ENCODE data around the gene COL6A3.
"Not testable (repeated sequence)": the region's sequence is repeated elsewhere in the genome, so short reads cannot be mapped to it uniquely, and the experiment has no call there.

Gene COL6A3

DNA sequence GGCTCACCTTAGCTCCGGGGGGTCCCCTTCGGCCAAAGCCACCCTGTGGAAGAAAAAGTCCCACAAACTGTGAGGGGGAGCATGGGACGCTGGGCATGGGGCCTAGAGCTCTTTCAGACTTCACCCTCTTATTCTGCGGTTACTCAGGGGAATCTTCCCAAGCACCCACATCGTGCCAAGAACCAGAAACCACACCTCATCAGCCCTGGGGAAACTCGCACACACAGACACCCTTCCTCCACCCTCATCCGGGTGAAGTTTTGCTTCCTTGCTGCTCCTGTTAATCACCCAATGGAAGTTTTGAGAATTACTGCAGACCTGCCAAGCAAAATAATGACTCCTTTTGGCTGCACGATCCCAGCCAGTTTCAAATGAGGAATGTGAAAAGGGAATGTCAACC, 59.1 kb downstream of the COL6A3 start:
- H3K9ac ChIP-seq: no peak overlapping the region
- no peak overlapping the region for H2AFZ ChIP-seq (ENCODE audit: low read depth)
- H3K4me3 ChIP-seq (IDR thresholded peaks at IDR 0.05; ENCODE audit: insufficient read depth, low read depth, low read length): no peak overlapping the region
- H3K36me3 ChIP-seq (ENCODE audit: insufficient read depth): no peaks in the 10 kb centered on the region
- no peaks in the 10 kb centered on the region for H3K27me3 ChIP-seq (ENCODE audit: insufficient read depth, low read depth)
- TF ChIP-seq, protein P1, sequence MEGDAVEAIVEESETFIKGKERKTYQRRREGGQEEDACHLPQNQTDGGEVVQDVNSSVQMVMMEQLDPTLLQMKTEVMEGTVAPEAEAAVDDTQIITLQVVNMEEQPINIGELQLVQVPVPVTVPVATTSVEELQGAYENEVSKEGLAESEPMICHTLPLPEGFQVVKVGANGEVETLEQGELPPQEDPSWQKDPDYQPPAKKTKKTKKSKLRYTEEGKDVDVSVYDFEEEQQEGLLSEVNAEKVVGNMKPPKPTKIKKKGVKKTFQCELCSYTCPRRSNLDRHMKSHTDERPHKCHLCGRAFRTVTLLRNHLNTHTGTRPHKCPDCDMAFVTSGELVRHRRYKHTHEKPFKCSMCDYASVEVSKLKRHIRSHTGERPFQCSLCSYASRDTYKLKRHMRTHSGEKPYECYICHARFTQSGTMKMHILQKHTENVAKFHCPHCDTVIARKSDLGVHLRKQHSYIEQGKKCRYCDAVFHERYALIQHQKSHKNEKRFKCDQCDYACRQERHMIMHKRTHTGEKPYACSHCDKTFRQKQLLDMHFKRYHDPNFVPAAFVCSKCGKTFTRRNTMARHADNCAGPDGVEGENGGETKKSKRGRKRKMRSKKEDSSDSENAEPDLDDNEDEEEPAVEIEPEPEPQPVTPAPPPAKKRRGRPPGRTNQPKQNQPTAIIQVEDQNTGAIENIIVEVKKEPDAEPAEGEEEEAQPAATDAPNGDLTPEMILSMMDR (conservative IDR thresholded peaks at IDR 0.05; ENCODE audit: low read depth, low read length): no peak
- no peaks in the 10 kb centered on the region for H3K79me2 ChIP-seq (ENCODE audit: insufficient read depth, low read depth)
- H4K20me1 ChIP-seq (ENCODE audit: insufficient read depth): no peaks in the 10 kb centered on the region
- H3K27ac ChIP-seq: no peak overlapping the region
- no peaks in the 10 kb centered on the region for H3K4me1 ChIP-seq (ENCODE audit: low read depth, poor library complexity, severe bottlenecking)
- no peak overlapping the region for H3K4me2 ChIP-seq

DNA sequence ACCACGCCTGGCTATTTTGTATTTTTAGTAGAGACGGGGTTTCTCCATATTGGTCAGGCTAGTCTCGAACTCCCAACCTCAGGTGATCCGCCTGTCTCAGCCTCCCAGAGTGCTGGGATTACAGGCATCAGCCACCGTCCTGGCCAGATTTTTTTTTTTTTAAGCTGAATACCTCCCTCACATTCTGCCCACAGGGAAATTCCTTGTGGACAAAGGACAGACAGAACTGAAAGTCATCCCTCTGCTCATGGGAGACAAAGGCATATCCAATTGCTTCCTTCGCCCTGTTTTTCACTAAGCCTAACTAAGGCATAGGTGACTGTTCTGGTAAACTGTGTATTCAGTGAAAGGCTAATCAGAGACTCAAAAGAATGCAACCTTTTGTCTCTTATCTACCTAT, 59.8 kb downstream of the COL6A3 start:
- not testable (repeated sequence) for H3K27ac ChIP-seq; H3K27me3 ChIP-seq (ENCODE audit: insufficient read depth, low read depth); H2AFZ ChIP-seq (ENCODE audit: low read depth); H4K20me1 ChIP-seq (ENCODE audit: insufficient read depth); H3K4me2 ChIP-seq; H3K9ac ChIP-seq; H3K36me3 ChIP-seq (ENCODE audit: insufficient read depth); H3K4me1 ChIP-seq (ENCODE audit: low read depth, poor library complexity, severe bottlenecking); H3K79me2 ChIP-seq (ENCODE audit: insufficient read depth, low read depth); H3K4me3 ChIP-seq (IDR thresholded peaks at IDR 0.05; ENCODE audit: insufficient read depth, low read depth, low read length)

DNA sequence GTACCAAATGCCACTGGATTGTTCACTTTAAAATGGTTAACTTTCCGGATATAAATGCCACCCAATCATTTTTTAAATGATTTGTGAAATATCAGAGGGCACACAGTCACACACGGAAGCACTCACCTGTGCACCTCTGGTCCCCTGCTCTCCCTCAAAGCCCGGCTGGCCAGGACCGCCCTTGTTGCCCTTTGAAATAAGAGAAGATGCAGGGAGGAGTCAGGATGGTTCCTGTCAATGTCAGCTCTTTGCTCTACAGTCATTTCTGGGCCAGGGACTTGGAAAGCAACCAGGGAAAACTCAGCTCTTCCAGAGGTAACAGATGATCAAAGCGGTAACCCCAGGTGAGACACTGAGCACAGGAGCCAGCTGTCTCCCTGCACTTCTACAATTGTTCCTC, 60.7 kb downstream of the COL6A3 start:
- Histone ChIP-seq H3K27me3 (ENCODE audit: insufficient read depth, low read depth) (no peaks in the 10 kb centered on the region), H3K4me1 (ENCODE audit: low read depth, poor library complexity, severe bottlenecking) (no peaks in the 10 kb centered on the region), H3K27ac (no peak overlapping the region), H3K9ac (no peak overlapping the region), H3K79me2 (ENCODE audit: insufficient read depth, low read depth) (no peaks in the 10 kb centered on the region), H4K20me1 (ENCODE audit: insufficient read depth) (no peaks in the 10 kb centered on the region), H3K4me2 (no peak overlapping the region), H2AFZ (ENCODE audit: low read depth) (no peak overlapping the region), H3K36me3 (ENCODE audit: insufficient read depth) (no peaks in the 10 kb centered on the region), H3K4me3 (IDR thresholded peaks at IDR 0.05; ENCODE audit: insufficient read depth, low read depth, low read length) (no peak overlapping the region)
- TF ChIP-seq, protein P1 (conservative IDR thresholded peaks at IDR 0.05; ENCODE audit: low read depth, low read length): no peak

DNA sequence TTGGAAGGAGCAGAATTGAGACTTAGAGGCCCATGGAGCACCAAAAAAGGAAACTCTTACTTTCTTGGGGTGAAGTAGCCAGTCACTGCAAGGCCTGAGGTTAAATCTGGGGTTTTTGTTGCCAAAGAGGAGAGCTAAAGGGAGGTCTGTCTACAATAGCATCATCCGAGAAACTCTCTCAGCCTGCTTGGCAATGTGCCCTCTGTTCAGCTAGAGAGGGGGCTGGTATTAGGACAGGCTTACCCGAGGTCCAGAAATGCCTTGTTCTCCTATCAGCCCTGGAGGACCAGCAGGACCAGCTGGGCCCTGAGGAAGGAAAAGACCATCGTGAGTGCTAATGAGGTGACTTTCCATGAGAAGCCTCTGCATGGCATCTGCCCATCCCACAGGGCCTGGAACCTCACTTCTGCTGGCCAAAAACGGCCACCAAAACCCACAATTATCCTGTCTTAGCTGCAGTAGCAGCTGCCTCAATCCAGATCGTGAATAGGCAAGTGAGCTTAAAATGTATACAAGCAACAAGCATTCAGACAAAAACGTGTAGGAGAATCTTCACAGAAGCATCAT, 61.6 kb downstream of the COL6A3 start:
- H3K36me3 ChIP-seq (ENCODE audit: insufficient read depth): no peaks in the 10 kb centered on the region
- H3K4me1 ChIP-seq (ENCODE audit: low read depth, poor library complexity, severe bottlenecking): no peaks in the 10 kb centered on the region

DNA sequence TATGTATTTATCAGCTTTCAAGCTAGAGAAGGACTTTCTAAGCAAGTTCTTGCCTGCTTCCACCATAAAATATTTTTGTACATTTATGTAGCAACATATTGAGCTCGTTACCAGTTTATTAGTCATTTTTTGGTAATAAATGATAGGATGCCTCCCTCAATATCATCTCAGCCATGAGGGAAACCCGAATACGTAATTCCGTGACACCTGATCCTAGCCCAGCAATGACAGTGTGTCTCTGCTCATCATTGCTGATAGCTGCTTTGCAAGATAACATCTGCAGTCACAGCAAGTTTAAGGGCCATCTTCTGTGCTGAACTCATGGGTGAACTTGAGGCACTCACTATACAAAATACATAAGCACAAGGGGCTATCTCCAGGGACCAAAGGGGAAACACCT, 62.2 kb downstream of the COL6A3 start:
- no peaks in the 10 kb centered on the region for H3K79me2 ChIP-seq (ENCODE audit: insufficient read depth, low read depth)
- no peaks in the 10 kb centered on the region for H4K20me1 ChIP-seq (ENCODE audit: insufficient read depth)
- no peaks in the 10 kb centered on the region for H3K27me3 ChIP-seq (ENCODE audit: insufficient read depth, low read depth)
- H3K36me3 ChIP-seq (ENCODE audit: insufficient read depth): no peaks in the 10 kb centered on the region
- TF ChIP-seq, protein P1 (conservative IDR thresholded peaks at IDR 0.05; ENCODE audit: low read depth, low read length): no peak
- no peak overlapping the region for H3K4me2 ChIP-seq
- H3K4me1 ChIP-seq (ENCODE audit: low read depth, poor library complexity, severe bottlenecking): no peaks in the 10 kb centered on the region
- H3K9ac ChIP-seq: no peak overlapping the region
- H3K4me3 ChIP-seq (IDR thresholded peaks at IDR 0.05; ENCODE audit: insufficient read depth, low read depth, low read length): no peak overlapping the region
- no peak overlapping the region for H3K27ac ChIP-seq
- H2AFZ ChIP-seq (ENCODE audit: low read depth): no peak overlapping the region

More for the DNA sequence above, 61.6 kb downstream of the COL6A3 start:
- Histone ChIP-seq H3K27ac (no peak overlapping the region), H3K4me2 (no peak overlapping the region), H4K20me1 (ENCODE audit: insufficient read depth) (no peaks in the 10 kb centered on the region), H2AFZ (ENCODE audit: low read depth) (no peak overlapping the region), H3K9ac (no peak overlapping the region), H3K4me3 (IDR thresholded peaks at IDR 0.05; ENCODE audit: insufficient read depth, low read depth, low read length) (no peak overlapping the region), H3K27me3 (ENCODE audit: insufficient read depth, low read depth) (no peaks in the 10 kb centered on the region), H3K79me2 (ENCODE audit: insufficient read depth, low read depth) (no peaks in the 10 kb centered on the region)
- TF ChIP-seq, protein P1 (conservative IDR thresholded peaks at IDR 0.05; ENCODE audit: low read depth, low read length): no peak

All from KMS-11 (cell line).